Thymus (tissue), 11 donors: ENCODE measurements around the gene KIF17. TPM values are rescaled to one million over a fixed set of nuclear protein-coding genes. Genes with fewer than 3 reads are reported as not detected.

Experiments used
- DNase-seq, 9 donors: peaks; one replicate each; pipeline ENCODE4 v3.0.0-alpha.2; 2013; ENCODE audit warnings: low spot score in 9 of 9, low read depth in 6 of 9, missing footprints in 1 of 9
- H3K27ac ChIP-seq, 2 donors: one replicate each; pipeline ENCODE4 v1.5.1; 2013; ENCODE audit warnings: control low read depth in 1 of 2, low read depth in 1 of 2, low read length in 1 of 2, mild to moderate bottlenecking in 1 of 2, moderate library complexity in 1 of 2
- H3K27me3 ChIP-seq, 2 donors: one replicate each; pipeline ENCODE4 v1.5.1; 2013; ENCODE audit warnings: low read length in 1 of 2; ENCODE audit not compliant: control insufficient read depth in 2 of 2, insufficient read depth in 1 of 2
- H3K36me3 ChIP-seq, 2 donors: one replicate each; pipeline ENCODE4 v1.5.1; 2013; ENCODE audit warnings: low read length in 1 of 2, mild to moderate bottlenecking in 1 of 2, moderate library complexity in 1 of 2; ENCODE audit not compliant: control insufficient read depth in 2 of 2, insufficient read depth in 2 of 2
- H3K4me1 ChIP-seq, 2 donors: one replicate each; pipeline ENCODE4 v1.5.1; 2013; ENCODE audit warnings: low read length in 2 of 2; ENCODE audit not compliant: control insufficient read depth in 2 of 2, insufficient read depth in 2 of 2
- H3K4me3 ChIP-seq, 2 donors: one replicate each; pipeline ENCODE4 v1.5.1; 2013; ENCODE audit warnings: low read length in 2 of 2, control low read depth in 1 of 2, mild to moderate bottlenecking in 1 of 2
- H3K9me3 ChIP-seq, 2 donors: one replicate each; pipeline ENCODE4 v1.5.1; 2013; ENCODE audit warnings: low read length in 1 of 2, mild to moderate bottlenecking in 1 of 2; ENCODE audit not compliant: control insufficient read depth in 2 of 2, insufficient read depth in 1 of 2
- WGBS: extraction: QIAGEN DNeasy Blood & Tissue Kit; methylation state at CpG from one replicate; pipeline ENCODE4 v1.1.7; 2013; 5-methylcytosine and 5-hydroxymethylcytosine counted together
- polyA plus RNA-seq: library from polyadenylated mRNA; stranded (reverse); fragments of 200-250 nt; gene quantifications from one replicate; pipeline ENCODE4 v1.2.3, GENCODE V29; 2013
- total RNA-seq: library from RNA; stranded (reverse); fragments of 120-200 nt; gene quantifications from one replicate; pipeline ENCODE4 v1.2.4, GENCODE V29; 2013
- donor health status: healthy.

Gene KIF17
- total and polyA plus RNA-seq, 2 donors: 0.85 to 1.0 TPM

DNA sequence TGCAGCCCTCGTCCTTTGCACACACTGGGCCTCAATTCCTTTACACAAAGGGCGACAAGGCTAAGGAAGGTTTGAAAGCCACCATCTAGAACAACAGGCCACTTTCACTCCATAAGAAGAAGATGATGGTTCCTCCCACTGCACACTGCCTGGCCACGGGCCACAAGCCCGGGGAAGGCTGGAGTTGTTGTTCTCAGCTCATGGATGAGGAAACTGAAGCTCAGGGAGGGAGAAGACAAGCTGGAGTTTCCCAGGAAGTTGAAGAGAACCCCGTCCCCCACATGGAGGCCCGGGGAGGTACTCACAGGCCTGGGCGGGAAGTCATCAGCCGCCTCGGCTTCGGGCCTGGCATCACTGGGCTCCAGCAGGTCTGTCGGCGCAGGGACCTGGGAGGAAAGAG, 32.1 kb downstream of the KIF17 start:
- no peak for DNase-seq
- Histone ChIP-seq H3K4me1 (peaks cover 0 to 8% of the 10 kb centered on the region in 2 donors), H3K36me3 (no peaks in the 10 kb centered on the region), H3K9me3 (no peaks in the 10 kb centered on the region), H3K4me3 (no peak overlapping the region), H3K27ac (peak overlapping the region in 1 of 2 donors; percentile 26), H3K27me3 (no peaks in the 10 kb centered on the region)
- 95% methylated on average over 12 of the region's 12 CpGs for WGBS

- Histone ChIP-seq H3K36me3 (no peaks in the 10 kb centered on the region), H3K4me1 (peaks cover 0 to 8% of the 10 kb centered on the region in 2 donors), H3K27me3 (no peaks in the 10 kb centered on the region), H3K27ac (peak overlapping the region in 1 of 2 donors; percentile 26), H3K4me3 (no peak overlapping the region), H3K9me3 (no peaks in the 10 kb centered on the region)
- no peak for DNase-seq
- WGBS: 88% methylated on average over 21 of the region's 21 CpGs
These were observed 32.6 kb downstream of the KIF17 start for GRCh38 chr1:20685099-20685662.

GRCh38 chr1:20684651-20685050, 33.2 kb downstream of the KIF17 start:
- no peak for DNase-seq
- no peak overlapping the region for H3K27ac ChIP-seq
- H3K36me3 ChIP-seq: no peaks in the 10 kb centered on the region
- no peaks in the 10 kb centered on the region for H3K27me3 ChIP-seq
- H3K9me3 ChIP-seq: no peaks in the 10 kb centered on the region
- H3K4me3 ChIP-seq: no peak overlapping the region
- WGBS: 97% methylated on average over 14 of the region's 14 CpGs
- peaks cover 0 to 8% of the 10 kb centered on the region in 2 donors for H3K4me1 ChIP-seq

DNA sequence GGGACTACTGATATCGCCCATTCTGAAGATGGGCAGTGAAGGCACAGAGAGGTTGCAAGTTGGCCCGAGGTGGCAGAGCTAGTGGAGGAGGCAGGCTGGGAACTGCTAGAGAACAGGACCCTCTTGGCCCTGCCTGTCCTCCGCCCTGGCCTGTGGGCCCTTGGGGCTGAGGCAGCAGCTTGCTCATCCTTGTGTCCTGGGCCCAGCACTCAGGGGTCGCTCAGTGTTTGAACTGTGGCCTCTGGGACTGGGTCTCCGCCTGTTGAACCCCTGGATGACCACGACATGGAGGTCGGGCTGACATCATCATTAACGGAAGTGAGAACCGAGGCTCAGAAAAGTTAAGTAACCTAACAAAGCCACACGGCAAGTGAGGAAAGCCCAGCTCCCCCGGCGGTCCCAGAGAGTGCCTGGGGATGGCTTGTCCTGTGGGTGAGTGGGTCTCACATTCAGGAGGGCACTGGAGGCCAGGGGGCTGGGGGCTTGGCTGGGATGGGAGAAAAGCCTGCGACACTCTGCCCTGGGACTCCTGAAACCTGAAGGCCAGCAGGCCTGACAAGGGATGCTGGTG, 33.7 kb downstream of the KIF17 start:
- DNase-seq: no peak
- H3K27ac ChIP-seq: no peak overlapping the region
- H3K36me3 ChIP-seq: no peaks in the 10 kb centered on the region
- no peaks in the 10 kb centered on the region for H3K27me3 ChIP-seq
- H3K4me3 ChIP-seq: no peak overlapping the region
- no peaks in the 10 kb centered on the region for H3K9me3 ChIP-seq
- H3K4me1 ChIP-seq: peaks cover 0 to 8% of the 10 kb centered on the region in 2 donors
- WGBS: 97% methylated on average over 13 of the region's 13 CpGs

DNA sequence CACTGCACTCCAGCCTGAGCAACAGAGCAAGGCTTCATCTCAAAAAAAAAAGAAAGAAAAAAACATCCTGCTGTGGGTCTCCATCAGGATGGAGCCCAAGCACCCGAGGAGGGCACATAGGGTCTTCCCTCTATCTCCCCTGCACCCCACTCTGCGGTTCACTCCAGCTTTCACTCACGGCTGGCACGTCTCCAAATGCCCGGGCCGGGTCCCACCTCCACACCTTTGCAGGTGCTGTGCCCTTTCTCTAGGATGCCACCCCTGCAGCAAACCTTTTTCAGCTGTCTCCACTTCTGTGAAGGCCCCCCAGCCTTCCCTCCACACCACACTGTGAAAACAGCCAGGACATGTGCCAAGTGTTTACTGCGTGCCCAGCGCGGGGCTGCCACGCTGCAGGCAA, 34.2 kb downstream of the KIF17 start:
- Histone ChIP-seq H3K36me3 (no peaks in the 10 kb centered on the region), H3K9me3 (no peaks in the 10 kb centered on the region), H3K27me3 (no peaks in the 10 kb centered on the region), H3K27ac (no peak overlapping the region), H3K4me3 (no peak overlapping the region), H3K4me1 (peaks cover 0 to 8% of the 10 kb centered on the region in 2 donors)
- 97% methylated on average over 10 of the region's 10 CpGs for whole genome bisulfite sequencing
- no peak for DNase-seq

DNA sequence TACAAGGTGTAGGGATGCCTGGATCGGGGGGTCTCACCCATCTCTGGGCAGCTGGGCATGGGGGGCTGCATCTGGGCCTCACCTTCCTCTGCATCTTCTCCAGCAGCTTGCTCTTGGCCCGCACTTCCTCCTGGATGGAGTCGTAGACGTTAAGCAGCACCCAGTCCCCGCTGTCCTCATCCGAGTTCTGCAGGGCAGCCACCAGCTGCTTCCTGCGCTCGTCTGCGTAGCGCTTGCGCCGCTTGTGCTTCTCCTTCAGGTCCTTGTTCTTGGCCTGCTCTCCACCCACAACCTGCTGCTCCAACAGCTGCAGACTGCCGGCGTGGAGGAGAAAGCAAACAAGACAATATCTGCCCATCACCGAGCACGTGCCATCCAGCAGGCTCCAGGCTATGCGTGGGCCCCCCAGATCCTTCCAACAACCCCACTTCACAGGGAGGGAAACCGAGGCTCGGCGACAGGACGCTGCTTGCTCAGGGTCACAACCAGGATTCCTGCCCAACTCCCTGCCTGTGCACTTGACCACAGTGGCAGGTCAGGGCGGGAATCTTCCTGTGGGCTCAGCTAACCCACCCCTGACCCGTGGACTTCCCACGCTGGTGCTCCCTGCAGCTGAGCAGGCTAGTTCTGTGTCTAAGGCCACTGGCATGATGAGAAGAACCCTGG, 35.1 kb downstream of the KIF17 start:
- 48% methylated on average over 24 of the region's 24 CpGs for WGBS
- DNase-seq: peak in 1 of 9 donors; percentile 43
- H3K27ac ChIP-seq: no peak overlapping the region

DNA sequence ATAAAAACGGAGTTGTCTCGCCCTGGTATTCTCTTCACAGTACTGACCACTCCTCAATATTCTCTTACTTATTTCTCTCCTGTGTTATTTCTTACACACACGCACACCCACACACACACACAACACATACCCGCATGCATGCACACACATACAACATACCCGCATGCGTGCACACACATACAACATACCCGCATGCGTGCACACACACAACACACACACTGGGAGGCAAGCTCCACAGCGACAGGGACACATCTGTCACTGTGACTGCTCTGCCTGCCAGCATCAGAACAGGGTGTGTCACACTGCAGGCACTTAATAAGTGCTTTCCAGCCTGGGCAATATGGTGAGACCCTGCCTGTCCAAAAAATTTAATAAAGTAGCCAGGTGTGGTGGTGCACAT, 35.8 kb downstream of the KIF17 start:
- Histone ChIP-seq H3K27ac (no peak overlapping the region), H3K4me3 (no peak overlapping the region), H3K36me3 (no peaks in the 10 kb centered on the region), H3K4me1 (peaks cover 0 to 8% of the 10 kb centered on the region in 2 donors), H3K9me3 (no peaks in the 10 kb centered on the region), H3K27me3 (no peaks in the 10 kb centered on the region)
- DNase-seq: no peak
- WGBS: 97% methylated on average over 9 of the region's 9 CpGs

More for the DNA sequence above, 35.1 kb downstream of the KIF17 start:
- H3K27me3 ChIP-seq: no peaks in the 10 kb centered on the region
- peaks cover 0 to 8% of the 10 kb centered on the region in 2 donors for H3K4me1 ChIP-seq
- no peaks in the 10 kb centered on the region for H3K9me3 ChIP-seq
- H3K4me3 ChIP-seq: no peak overlapping the region
- H3K36me3 ChIP-seq: no peaks in the 10 kb centered on the region

- H3K27ac ChIP-seq: no peak overlapping the region
- peaks cover 0 to 8% of the 10 kb centered on the region in 2 donors for H3K4me1 ChIP-seq
- no peak for DNase-seq
- WGBS: over 99% methylated on average over 5 of the region's 5 CpGs
- H3K9me3 ChIP-seq: no peaks in the 10 kb centered on the region
- no peaks in the 10 kb centered on the region for H3K36me3 ChIP-seq
- H3K4me3 ChIP-seq: no peak overlapping the region
- no peaks in the 10 kb centered on the region for H3K27me3 ChIP-seq
These were observed 37.5 kb downstream of the KIF17 start for GRCh38 chr1:20680269-20680668.

- no peaks in the 10 kb centered on the region for H3K9me3 ChIP-seq
- DNase-seq: peak in 1 of 9 donors; percentile 22
- H3K36me3 ChIP-seq: no peaks in the 10 kb centered on the region
- no peaks in the 10 kb centered on the region for H3K27me3 ChIP-seq
- WGBS: 40% methylated on average over 6 of the region's 6 CpGs
- no peak overlapping the region for H3K27ac ChIP-seq
- H3K4me1 ChIP-seq: peaks cover 0 to 8% of the 10 kb centered on the region in 2 donors
- H3K4me3 ChIP-seq: no peak overlapping the region
These were observed 39.2 kb downstream of the KIF17 start for GRCh38 chr1:20678599-20678998.
